ENCODE results near the gene SLC36A3. TPM values are rescaled to one million over a fixed set of nuclear protein-coding genes. Genes with fewer than 3 reads are reported as not detected.
"Not testable (repeated sequence)": the region's sequence is repeated elsewhere in the genome, so short reads cannot be mapped to it uniquely, and the experiment has no call there.

SLC36A3 gene
- polyA plus RNA-seq, 1 experiment: not detected

GRCh38 chr5:151237685-151238084, 65.9 kb downstream of the SLC36A3 start:
- CTCF ChIA-PET: interaction anchor here (1.5 to 2.5 kb wide), 7 partner anchors 8 to 286 kb away, joined by 4 to 21 read pairs (median 12); partner anchors contain the start of genes CCDC69 and GM2A
- peaks cover 17% of the 10 kb centered on the region for H3K27me3 ChIP-seq (ENCODE audit: control insufficient read depth, insufficient read depth, low read length)
- H3K27ac ChIP-seq (ENCODE audit: low read depth, low read length): no peak overlapping the region
- POLR2A ChIA-PET: interaction anchor here (0.5 kb wide), 1 partner anchor 15 kb away, joined by 6 read pairs; the partner anchor contains the start of gene GM2A
- no peak overlapping the region for H3K4me3 ChIP-seq (ENCODE audit: low read depth, low read length)
- TF ChIP-seq, protein P1, sequence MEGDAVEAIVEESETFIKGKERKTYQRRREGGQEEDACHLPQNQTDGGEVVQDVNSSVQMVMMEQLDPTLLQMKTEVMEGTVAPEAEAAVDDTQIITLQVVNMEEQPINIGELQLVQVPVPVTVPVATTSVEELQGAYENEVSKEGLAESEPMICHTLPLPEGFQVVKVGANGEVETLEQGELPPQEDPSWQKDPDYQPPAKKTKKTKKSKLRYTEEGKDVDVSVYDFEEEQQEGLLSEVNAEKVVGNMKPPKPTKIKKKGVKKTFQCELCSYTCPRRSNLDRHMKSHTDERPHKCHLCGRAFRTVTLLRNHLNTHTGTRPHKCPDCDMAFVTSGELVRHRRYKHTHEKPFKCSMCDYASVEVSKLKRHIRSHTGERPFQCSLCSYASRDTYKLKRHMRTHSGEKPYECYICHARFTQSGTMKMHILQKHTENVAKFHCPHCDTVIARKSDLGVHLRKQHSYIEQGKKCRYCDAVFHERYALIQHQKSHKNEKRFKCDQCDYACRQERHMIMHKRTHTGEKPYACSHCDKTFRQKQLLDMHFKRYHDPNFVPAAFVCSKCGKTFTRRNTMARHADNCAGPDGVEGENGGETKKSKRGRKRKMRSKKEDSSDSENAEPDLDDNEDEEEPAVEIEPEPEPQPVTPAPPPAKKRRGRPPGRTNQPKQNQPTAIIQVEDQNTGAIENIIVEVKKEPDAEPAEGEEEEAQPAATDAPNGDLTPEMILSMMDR (IDR thresholded peaks at IDR 0.05; ENCODE audit: low read depth, low read length): no peak
- no peak for DNase-seq (ENCODE audit: low read depth, low spot score)
- H3K9me3 ChIP-seq (ENCODE audit: control insufficient read depth, insufficient read depth, low read length): no peaks in the 10 kb centered on the region

- Histone ChIP-seq H3K9me3 (ENCODE audit: control insufficient read depth, insufficient read depth, low read length) (no peaks in the 10 kb centered on the region), H3K27ac (ENCODE audit: low read depth, low read length) (no peak overlapping the region), H3K4me3 (ENCODE audit: low read depth, low read length) (no peak overlapping the region), H3K27me3 (ENCODE audit: control insufficient read depth, insufficient read depth, low read length) (peaks cover 19% of the 10 kb centered on the region)
- no peak for DNase-seq (ENCODE audit: low read depth, low spot score)
- ChIA-PET CTCF (interaction anchor here (2.5 kb wide), 1 partner anchor 72 kb away, joined by 12 read pairs; no protein-coding TSS in a partner anchor), POLR2A (interaction anchor here (0.5 kb wide), 1 partner anchor 16 kb away, joined by 6 read pairs; the partner anchor contains the start of gene GM2A)
- TF ChIP-seq, protein P1 (IDR thresholded peaks at IDR 0.05; ENCODE audit: low read depth, low read length): no peak
Observed at GRCh38 chr5:151236888-151237287, 66.7 kb downstream of the SLC36A3 start.

- POLR2A ChIA-PET: interaction anchor here (1.9 kb wide), 1 partner anchor 11 kb away, joined by 7 read pairs; the partner anchor contains the start of gene CCDC69
Observed at GRCh38 chr5:151235239-151235571, 68.4 kb downstream of the SLC36A3 start.

GRCh38 chr5:151234476-151235238, 68.9 kb downstream of the SLC36A3 start:
- no peaks in the 10 kb centered on the region for H3K9me3 ChIP-seq (ENCODE audit: control insufficient read depth, insufficient read depth, low read length)
- H3K4me3 ChIP-seq (ENCODE audit: low read depth, low read length): no peak overlapping the region
- ChIA-PET POLR2A (interaction anchor here (1.9 kb wide), 1 partner anchor 11 kb away, joined by 7 read pairs; the partner anchor contains the start of gene CCDC69), CTCF (interaction anchor here (0.5 to 1.2 kb wide), 2 partner anchors 18 to 69 kb away, joined by 3 read pairs; partner anchors contain the start of gene GM2A)
- H3K27ac ChIP-seq (ENCODE audit: low read depth, low read length): no peak overlapping the region
- DNase-seq (ENCODE audit: low read depth, low spot score): no peak
- H3K27me3 ChIP-seq (ENCODE audit: control insufficient read depth, insufficient read depth, low read length): peaks cover 21% of the 10 kb centered on the region
- TF ChIP-seq, protein P1 (IDR thresholded peaks at IDR 0.05; ENCODE audit: low read depth, low read length): no peak

More at GRCh38 chr5:151235239-151235571, 68.4 kb downstream of the SLC36A3 start:
- peaks cover 21% of the 10 kb centered on the region for H3K27me3 ChIP-seq (ENCODE audit: control insufficient read depth, insufficient read depth, low read length)
- not testable (repeated sequence) for H3K9me3 ChIP-seq (ENCODE audit: control insufficient read depth, insufficient read depth, low read length); H3K4me3 ChIP-seq (ENCODE audit: low read depth, low read length); DNase-seq (ENCODE audit: low read depth, low spot score); H3K27ac ChIP-seq (ENCODE audit: low read depth, low read length)
- CTCF ChIA-PET: interaction anchor here (0.6 kb wide), 2 partner anchors 120 to 218 kb away, joined by 3 to 5 read pairs; no protein-coding TSS in a partner anchor

GRCh38 chr5:151233616-151234085, 69.9 kb downstream of the SLC36A3 start:
- no peak for DNase-seq (ENCODE audit: low read depth, low spot score)
- TF ChIP-seq, protein P1 (IDR thresholded peaks at IDR 0.05; ENCODE audit: low read depth, low read length): no peak
- CTCF ChIA-PET: interaction anchor here (0.8 to 1.2 kb wide), 2 partner anchors 68 to 119 kb away, joined by 3 read pairs; no protein-coding TSS in a partner anchor

More at GRCh38 chr5:151233616-151234085, 69.9 kb downstream of the SLC36A3 start:
- no peak overlapping the region for H3K27ac ChIP-seq (ENCODE audit: low read depth, low read length)
- POLR2A ChIA-PET: no interaction called here
- H3K9me3 ChIP-seq (ENCODE audit: control insufficient read depth, insufficient read depth, low read length): no peaks in the 10 kb centered on the region
- H3K27me3 ChIP-seq (ENCODE audit: control insufficient read depth, insufficient read depth, low read length): peaks cover 20% of the 10 kb centered on the region
- H3K4me3 ChIP-seq (ENCODE audit: low read depth, low read length): no peak overlapping the region
